ENCODE results near the gene PPIL1.
"Not testable (repeated sequence)": the region's sequence is repeated elsewhere in the genome, so short reads cannot be mapped to it uniquely, and the experiment has no call there.

Gene PPIL1

DNA sequence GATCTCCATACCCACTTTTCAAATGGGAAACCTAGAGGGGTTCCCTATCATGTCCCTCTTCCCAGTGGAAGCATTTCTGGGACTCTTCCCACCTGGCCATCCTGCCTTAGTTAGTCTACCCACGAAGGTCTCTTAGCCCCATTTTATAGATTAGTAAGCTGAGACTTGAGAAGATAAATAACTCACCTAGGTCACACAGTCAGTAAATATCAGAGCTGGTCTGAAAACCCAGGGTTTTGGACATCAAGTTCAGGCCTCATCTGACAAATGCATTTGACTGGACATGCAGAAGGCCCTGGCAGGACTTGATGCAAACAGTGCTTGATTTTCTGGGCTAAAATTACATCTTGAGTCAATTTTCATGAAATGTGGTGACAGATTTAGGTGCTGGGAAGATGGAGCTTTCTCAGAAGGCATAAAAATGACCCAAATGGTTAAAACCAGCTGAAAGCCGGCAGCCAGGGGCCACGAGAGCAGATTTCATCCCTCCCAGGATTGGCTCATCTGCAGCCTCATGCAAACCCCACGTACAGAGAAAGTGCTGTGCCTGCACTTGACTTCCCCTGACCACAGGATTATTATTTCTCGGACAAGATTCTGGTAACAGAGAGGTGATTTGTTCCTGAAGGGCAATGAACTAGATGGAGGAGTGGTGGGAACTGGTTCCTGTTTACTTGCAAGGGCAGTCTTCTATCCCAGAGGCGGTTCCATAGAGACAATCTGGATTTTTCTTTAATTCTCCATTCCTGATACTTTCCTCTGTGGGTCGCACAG lies 58.5 kb downstream of the PPIL1 start:
- DNase-seq (ENCODE audit: low read depth) = no peak

DNA sequence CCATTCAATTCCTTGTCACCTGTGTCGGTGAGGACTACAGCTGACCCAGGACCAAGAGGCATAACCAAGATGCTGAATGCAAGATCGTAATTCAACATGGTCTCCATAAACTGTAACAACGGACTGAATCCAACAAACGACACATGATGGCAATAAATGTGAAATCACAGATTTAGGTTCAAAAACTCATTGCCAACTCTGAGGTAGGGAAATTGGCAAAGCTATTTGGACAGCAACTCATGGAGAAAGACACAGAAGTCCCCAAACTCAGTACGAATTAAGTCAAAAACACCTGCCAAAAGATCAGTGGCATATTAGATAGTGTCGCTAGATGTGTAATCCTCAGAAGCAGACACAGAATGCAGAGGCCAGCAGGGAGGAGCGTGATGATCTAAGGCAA lies 60.4 kb downstream of the PPIL1 start:
- no peak for DNase-seq (ENCODE audit: low read depth)

- DNase-seq (ENCODE audit: low read depth) = no peak
These were observed 61.1 kb downstream of the PPIL1 start for GRCh38 chr6:36813526-36813925.

GRCh38 chr6:36813047-36813446 lies 61.6 kb downstream of the PPIL1 start:
- not testable (repeated sequence) for DNase-seq (ENCODE audit: low read depth)

DNA sequence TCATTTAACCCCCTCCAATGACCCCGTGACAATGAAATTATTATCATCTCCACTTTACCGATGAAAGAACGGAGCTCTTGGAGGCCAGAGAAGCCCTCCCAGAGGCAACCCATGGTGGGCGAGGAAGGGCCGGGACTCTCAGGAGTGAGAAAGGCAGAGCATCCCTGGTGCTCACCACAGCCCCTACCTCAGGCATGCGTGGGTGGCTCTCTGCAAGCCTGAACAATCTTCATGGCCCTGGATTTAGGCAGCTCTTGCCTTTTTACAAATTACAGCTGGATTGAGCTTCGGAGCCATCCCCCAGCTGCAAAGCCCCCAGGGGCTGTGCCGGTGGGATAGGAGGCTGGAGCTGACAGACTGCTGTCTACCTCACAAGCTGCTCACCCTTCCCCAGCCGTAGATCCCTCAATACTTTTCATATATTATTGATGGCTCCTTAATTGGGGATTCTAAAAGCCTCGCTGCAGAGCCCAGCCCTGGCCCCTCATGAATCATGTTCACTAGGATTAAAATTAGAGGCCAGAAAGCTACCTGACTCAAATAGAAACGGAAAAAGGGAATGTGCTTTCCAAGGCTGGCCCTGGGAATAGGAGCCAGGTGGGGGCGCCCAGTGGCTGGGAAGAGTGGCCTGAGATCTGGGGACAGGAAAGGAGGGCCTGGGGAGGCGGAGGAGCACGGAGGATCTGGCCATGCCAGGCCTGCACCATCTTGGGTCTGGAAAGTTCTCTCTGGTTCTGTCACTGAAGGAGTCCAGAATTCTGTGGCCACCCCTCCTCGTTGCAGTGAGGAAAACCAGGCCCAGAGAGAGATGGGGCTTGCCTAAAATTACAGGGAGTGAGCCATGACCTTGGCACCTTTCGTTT lies 64.4 kb downstream of the PPIL1 start:
- no peak for DNase-seq (ENCODE audit: low read depth)

DNA sequence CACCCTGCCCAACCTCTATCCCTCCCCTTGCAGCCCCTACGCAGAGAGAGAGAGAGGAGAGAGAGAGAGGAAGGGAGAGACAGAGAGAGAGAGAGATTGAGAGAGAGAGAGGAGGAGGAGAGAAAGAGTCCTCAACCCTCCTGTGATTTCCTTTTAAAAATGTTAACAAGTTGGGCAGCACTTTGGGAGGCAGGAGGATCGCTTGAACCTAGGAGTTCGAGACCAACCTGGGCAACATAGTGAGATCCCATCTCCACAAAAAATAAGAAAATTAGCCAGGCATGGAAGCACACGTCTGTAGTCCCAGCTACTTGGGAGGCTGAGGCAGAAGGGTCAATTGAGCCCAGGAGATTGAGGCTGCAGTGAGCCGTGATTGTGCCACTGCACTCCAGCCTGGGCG lies 65.4 kb downstream of the PPIL1 start:
- DNase-seq (ENCODE audit: low read depth) = no peak

- no peak for DNase-seq (ENCODE audit: low read depth)
These were observed 66.0 kb downstream of the PPIL1 start for GRCh38 chr6:36808634-36809033.

DNA sequence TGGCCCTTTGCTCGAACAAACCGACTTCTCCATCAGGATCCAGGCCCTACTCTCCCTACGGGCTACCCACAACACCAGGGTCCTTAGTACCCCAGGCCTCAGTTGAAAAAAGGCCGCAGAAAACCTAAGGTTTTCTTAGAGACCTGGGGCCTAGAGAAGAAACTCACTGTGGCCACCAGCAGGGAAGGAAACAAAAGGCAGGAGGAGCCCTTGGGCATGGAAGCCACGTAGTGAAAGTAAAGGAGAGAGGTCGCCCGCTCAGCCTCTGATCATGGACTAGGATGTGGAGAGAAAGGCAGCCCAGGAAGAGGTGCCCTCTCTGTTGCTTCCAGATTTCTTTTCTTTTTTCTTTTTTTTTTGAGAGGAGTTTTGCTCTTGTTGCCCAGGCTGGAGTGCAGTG lies 66.9 kb downstream of the PPIL1 start:
- no peak for DNase-seq (ENCODE audit: low read depth)

- DNase-seq (ENCODE audit: low read depth) = no peak
These were observed 67.5 kb downstream of the PPIL1 start for GRCh38 chr6:36807143-36807542.

DNA sequence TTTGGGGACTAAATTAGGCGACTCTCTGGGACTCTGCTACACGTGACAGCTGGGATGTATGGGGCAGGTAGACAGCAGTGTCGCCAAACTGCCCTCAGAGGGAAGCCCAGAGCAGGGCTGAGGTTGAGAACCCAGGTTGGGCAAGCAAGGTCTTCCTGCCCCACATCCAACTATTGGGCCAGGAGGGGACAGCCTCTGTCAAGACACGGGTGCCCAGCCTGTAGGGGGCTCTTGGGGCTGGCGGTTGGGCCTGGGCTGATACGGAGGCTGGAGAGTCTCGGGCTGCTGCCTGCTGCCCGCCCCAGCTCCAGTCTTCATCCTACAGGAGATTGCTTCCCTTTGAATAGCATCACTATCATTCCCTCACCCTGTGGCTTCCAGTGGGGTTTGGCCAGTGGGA lies 68.7 kb downstream of the PPIL1 start:
- DNase-seq (ENCODE audit: low read depth) = no peak

DNA sequence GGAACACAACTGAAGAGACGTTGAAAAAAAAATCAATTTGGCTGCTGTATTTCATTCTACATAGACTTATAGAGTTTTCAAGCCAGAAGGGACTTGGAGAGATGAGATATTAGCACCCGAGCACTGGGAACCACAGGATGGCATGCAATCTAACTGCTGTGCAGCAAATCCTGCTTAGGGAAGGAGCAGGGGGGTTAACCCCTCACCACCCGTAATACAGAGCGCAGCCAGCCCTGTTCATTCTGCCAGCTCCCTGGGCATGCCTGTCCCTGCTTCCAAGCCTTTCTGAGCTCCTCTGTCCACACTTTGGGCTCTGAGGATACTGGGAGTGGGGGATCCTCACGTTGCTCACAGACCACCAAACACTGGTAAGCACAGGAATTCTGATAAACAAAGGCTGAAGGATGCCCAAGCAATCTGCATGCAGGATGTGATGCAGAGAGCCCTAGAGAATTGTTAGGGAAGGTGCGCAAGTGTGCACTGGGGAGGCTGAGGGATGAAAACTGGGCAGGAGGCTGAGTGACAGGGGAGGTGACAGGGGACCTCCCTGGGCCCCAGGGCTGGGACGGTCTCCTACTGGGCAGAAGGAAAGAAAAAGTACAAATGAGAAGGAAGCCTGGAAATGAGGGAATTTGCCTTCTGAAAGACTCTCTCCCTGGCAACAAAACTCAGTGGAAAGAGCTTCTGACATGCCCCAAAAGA lies 69.4 kb downstream of the PPIL1 start:
- no peak for DNase-seq (ENCODE audit: low read depth)
